HG03103 (cell line): ENCODE results near the gene DNAH9.

ENCODE experiments used
- ATAC-seq: cut with Tn5 transposase; IDR thresholded peaks from one replicate; pipeline ENCODE4 v1.9.1; 2021; ENCODE audit warnings: low read depth; ENCODE audit not compliant: unreplicated experiment

The DNAH9 gene

GRCh38 chr17:11742886-11743285, 144.6 kb downstream of the DNAH9 start:
- no peak for ATAC-seq

DNA sequence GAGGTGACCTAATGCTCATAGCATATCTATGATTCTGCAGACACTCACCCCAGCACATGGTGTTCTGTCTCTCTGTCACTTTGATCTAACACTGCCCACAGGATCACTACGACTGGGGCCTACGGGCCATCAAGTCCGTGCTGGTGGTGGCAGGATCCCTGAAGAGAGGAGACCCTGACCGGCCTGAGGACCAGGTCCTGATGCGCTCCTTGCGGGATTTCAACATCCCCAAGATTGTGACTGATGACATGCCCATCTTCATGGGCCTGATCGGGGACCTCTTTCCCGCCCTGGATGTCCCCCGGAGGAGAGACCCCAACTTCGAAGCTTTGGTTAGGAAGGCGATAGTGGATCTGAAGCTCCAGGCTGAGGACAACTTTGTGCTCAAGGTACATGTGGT, 146.4 kb downstream of the DNAH9 start:
- ATAC-seq: no peak

DNA sequence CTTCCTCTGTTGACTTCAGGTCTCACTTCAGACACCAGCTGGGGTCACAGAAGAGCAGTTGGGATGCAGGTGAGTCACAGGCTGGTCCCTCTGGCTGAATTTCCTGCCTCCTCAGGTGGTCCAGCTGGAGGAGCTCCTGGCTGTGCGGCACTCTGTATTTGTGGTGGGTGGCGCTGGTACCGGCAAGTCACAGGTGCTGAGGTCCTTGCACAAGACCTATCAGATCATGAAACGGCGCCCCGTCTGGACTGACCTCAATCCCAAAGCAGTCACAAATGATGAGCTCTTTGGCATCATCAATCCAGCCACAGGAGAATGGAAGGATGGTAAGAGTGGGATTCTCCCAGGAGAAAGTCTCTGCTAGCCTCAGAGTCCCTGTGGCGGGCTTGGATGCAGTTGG, 149.2 kb downstream of the DNAH9 start:
- ATAC-seq: no peak

- ATAC-seq: no peak
Measured at GRCh38 chr17:11757815-11758214, 159.5 kb downstream of the DNAH9 start.

- ATAC-seq: no peak
Measured at GRCh38 chr17:11768106-11768505, 169.8 kb downstream of the DNAH9 start.

DNA sequence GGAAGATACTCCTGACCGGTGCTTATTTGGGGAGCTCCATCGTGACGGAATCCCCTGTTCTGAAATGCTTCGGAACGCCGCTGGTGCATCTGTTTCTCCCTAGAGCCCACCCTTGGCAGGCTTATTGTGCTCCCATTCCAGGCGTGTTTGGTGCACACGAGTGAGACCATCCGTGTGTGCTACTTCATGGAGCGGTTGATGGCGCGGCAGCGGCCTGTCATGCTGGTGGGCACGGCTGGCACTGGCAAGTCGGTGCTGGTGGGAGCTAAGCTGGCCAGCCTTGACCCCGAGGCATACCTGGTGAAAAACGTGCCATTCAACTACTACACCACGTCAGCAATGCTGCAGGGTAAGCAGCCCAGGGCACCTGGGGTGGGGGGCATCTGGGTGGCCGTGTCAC, 170.7 kb downstream of the DNAH9 start:
- no peak for ATAC-seq

- ATAC-seq: no peak
Measured at GRCh38 chr17:11772031-11772430, 173.8 kb downstream of the DNAH9 start.

DNA sequence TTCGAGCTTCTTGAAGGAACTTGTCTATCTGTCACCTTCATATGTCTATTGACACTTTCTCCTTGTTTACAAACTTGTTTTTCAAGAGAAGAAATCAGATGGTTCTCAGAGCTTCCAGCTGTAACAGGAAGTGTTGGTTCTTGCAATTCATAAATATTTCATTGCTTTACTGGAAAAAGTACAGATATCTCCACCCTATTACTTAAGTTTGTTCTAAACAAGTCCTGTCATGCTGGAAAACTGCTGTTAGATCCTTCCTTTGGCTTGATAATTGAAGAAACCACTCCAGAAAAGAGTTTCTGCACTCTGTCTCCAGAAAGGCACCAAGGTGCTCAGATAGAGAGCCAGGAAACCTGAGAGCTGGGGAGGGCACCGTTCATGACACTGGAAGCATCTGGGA, 181.6 kb downstream of the DNAH9 start:
- ATAC-seq: no peak

- ATAC-seq: no peak
Measured at GRCh38 chr17:11780621-11781020, 182.4 kb downstream of the DNAH9 start.

DNA sequence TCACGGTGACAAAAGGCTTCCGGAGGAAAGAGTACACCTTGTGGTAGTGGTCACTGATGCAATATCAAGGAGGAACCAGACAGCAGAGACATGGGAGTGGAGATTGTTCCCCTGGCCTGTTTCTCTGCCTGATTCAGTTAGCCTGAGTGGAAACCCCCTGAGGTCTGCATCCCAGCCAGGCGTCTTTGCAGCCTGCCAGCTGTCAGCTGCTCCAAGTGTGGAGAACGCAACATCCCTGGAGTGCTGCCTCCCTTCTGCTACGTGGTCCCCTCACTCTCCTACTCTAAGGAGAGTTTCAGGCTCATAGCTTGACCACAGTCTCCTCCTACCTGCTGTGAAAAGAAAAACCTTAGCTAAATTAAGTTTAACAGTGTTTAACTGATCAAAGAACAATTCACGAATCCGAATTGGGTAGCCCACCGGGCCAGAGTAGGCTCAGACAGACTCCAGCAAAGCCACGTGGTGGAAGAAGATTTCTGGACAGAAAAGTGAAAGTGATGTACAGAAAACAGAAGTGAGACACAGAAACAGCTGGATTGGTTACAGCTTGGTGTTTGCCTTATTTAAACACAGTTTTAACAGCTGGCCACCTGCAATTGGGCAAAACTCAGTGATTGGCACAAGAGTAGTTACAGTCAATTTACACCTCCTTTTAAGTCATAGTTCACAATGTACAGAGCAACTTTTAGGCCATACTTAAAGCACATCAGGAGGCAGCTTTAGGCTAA, 188.6 kb downstream of the DNAH9 start:
- ATAC-seq: no peak

- no peak for ATAC-seq
Measured at GRCh38 chr17:11795906-11796305, 197.6 kb downstream of the DNAH9 start.

DNA sequence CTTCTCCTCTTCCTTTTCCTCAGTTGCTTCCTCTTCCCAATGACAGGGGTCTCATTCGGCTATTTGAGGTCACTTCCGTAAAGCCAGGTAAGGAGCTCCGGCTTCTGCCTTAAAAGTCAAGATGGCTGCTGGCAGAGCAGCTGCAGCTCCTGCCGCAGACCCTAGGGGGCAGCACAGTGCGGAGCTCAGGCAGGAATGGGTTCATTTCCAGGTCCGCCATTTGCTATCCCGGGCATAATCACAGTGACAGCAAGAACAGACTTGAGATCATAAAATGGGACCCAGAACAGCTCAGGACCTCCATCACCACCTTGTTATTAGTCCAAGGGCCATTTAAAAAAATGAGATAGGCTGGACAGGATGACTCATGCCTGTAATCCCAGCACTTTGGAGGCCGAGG, 199.5 kb downstream of the DNAH9 start:
- no peak for ATAC-seq

GRCh38 chr17:11803231-11803969, 205.1 kb downstream of the DNAH9 start:
- ATAC-seq: no peak

GRCh38 chr17:11805138-11805537, 206.9 kb downstream of the DNAH9 start:
- ATAC-seq: no peak

DNA sequence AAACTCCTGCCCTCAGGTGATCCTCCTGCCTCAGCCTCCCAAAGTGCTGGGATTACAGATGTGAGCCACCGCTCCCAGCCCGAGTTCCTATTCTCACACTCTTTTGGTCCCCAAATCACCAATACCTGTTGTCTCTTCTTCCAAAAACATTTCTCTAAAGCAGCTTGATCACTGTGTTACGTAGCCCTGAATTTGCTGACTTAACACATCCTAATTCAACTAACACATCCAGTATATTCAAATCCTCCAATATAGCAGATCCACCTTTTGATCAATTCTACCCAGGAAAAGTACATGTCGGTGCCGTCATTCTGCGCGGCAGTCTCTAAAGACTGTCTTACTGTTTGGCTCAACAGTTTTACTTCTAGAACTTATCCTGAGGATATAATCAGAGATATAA, 207.7 kb downstream of the DNAH9 start:
- no peak for ATAC-seq

DNA sequence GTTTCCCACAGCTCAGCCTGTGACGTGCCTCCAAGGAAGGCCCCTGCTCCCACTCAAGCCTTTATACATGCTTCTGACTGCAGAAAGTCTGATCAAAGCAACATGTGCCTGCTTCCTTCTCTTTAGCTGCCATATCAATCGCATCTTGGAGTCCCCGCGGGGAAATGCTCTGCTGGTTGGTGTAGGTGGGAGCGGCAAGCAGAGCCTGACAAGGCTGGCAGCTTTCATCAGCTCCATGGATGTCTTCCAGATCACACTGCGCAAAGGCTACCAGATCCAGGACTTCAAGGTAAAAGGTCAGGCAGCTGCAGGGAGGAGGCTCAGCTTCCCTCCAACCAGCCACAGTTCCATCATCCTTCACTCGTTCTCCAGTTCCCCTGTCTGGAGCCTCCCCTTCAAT, 209.3 kb downstream of the DNAH9 start:
- no peak for ATAC-seq

DNA sequence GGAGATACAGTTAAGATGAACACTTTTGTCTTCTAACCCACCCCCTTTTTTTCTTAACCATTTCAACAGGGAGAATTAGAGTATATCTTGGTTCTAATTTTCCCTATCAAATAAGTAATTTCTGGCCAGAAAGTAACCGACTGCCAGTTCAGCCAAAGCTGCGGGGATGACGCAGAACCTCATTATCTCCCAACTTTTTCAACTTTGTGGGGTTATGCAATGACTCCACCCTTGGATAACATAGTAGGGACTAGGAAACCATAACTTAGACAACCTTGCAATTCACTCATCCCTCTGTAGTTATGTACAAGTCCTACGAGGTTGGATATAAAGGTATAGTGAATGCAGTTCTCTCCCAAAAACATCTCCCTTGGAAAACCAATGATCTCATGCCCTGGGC, 215.0 kb downstream of the DNAH9 start:
- no peak for ATAC-seq

DNA sequence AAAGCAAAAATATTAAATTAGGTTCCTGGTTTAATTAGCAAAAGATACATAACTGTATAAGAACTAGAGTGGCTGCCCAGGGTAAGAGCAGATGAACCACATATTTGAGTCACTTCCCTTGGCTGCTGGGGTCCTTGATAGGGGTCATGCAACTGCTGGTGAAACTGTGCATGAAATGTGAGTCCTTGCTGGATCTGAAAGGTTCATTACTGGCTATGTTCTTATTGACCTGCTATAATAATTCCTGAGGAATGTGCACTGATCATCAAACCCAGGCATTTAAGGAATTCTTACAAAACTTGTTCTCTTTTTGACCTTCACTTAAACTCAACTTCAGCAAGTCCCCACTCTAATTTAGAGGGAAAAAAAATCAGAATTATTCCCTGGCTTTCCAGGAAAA, 215.6 kb downstream of the DNAH9 start:
- ATAC-seq: no peak

- ATAC-seq: no peak
Measured at GRCh38 chr17:11814655-11815262, 216.5 kb downstream of the DNAH9 start.

GRCh38 chr17:11816409-11816808, 218.1 kb downstream of the DNAH9 start:
- no peak for ATAC-seq

DNA sequence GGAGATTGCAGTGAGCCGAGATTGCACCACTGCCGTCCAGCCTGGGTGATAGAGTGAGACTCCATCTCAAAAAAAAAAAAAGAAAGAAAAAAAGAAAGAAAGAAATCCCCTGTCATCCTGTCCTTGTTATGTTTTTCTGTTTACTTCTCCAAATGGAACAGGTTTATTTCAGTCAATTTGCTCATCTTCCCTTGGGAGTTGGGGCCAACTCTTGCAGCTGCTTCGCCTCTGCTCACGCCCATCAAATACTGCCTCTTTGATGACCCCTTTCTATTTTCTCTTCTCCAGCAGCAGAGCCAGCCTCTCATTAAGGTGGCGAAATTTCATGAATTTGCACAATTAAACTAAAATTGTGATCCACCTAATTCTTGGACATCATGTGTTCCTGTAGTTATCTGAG, 225.6 kb downstream of the DNAH9 start:
- no peak for ATAC-seq
